ENCODE data around the gene CLP1. TPM values are rescaled to one million over a fixed set of nuclear protein-coding genes. Genes with fewer than 3 reads are reported as not detected.
"Not testable (repeated sequence)": the region's sequence is repeated elsewhere in the genome, so short reads cannot be mapped to it uniquely, and the experiment has no call there.

The CLP1 gene
- total RNA-seq, 1 donor from 2014 or later = 31.1 TPM

GRCh38 chr11:57700425-57700824 is 42.9 kb downstream of the CLP1 start:
- Mint-ChIP-seq H3K36me3 (ENCODE audit: low read depth, unreplicated experiment) (peaks cover 43% of the 10 kb centered on the region), H3K4me1 (ENCODE audit: unreplicated experiment) (no peaks in the 10 kb centered on the region), H3K4me3 (ENCODE audit: unreplicated experiment) (no peak overlapping the region), H3K27me3 (ENCODE audit: unreplicated experiment) (no peaks in the 10 kb centered on the region), H3K27ac (ENCODE audit: unreplicated experiment) (no peak overlapping the region), H3K9me3 (ENCODE audit: unreplicated experiment) (no peaks in the 10 kb centered on the region)
- no peak for TF ChIP-seq CTCF (IDR thresholded peaks at IDR 0.05; ENCODE audit: unreplicated experiment)
- no peak for DNase-seq (ENCODE audit: low spot score)

DNA sequence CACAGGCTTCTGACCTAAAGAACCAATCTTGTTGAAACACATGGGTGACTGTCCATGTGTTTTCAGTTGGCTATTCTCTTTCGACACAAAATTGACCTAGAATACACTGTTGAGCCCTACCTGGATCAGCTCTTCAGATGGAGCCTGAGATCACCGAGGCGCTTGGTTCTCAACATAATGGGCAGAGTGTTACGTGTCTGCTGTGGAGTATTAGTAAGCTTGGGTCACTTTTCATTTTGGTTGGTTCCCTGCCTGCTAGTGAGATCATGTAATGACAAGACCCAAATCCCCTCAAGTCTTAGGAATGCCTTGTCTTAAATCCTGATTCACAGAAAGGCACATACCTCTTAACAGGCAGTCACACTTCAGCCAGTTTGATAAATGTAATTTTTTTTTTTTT is 45.8 kb downstream of the CLP1 start:
- Mint-ChIP-seq H3K36me3 (ENCODE audit: low read depth, unreplicated experiment) (peaks cover 31% of the 10 kb centered on the region), H3K4me3 (ENCODE audit: unreplicated experiment) (no peak overlapping the region), H3K27me3 (ENCODE audit: unreplicated experiment) (no peaks in the 10 kb centered on the region), H3K27ac (ENCODE audit: unreplicated experiment) (no peak overlapping the region), H3K9me3 (ENCODE audit: unreplicated experiment) (no peaks in the 10 kb centered on the region), H3K4me1 (ENCODE audit: unreplicated experiment) (no peaks in the 10 kb centered on the region)
- TF ChIP-seq CTCF (IDR thresholded peaks at IDR 0.05; ENCODE audit: unreplicated experiment) = no peak
- DNase-seq (ENCODE audit: low spot score) = no peak

GRCh38 chr11:57704932-57705331 is 47.4 kb downstream of the CLP1 start:
- Mint-ChIP-seq H3K9me3 (ENCODE audit: unreplicated experiment) (no peaks in the 10 kb centered on the region), H3K27me3 (ENCODE audit: unreplicated experiment) (no peaks in the 10 kb centered on the region), H3K4me3 (ENCODE audit: unreplicated experiment) (no peak overlapping the region), H3K27ac (ENCODE audit: unreplicated experiment) (no peak overlapping the region), H3K36me3 (ENCODE audit: low read depth, unreplicated experiment) (peaks cover 17% of the 10 kb centered on the region), H3K4me1 (ENCODE audit: unreplicated experiment) (no peaks in the 10 kb centered on the region)
- no peak for TF ChIP-seq CTCF (IDR thresholded peaks at IDR 0.05; ENCODE audit: unreplicated experiment)
- no peak for DNase-seq (ENCODE audit: low spot score)

GRCh38 chr11:57705432-57705831 is 47.9 kb downstream of the CLP1 start:
- not testable (repeated sequence) for H3K9me3 Mint-ChIP-seq (ENCODE audit: unreplicated experiment); H3K27ac Mint-ChIP-seq (ENCODE audit: unreplicated experiment); H3K27me3 Mint-ChIP-seq (ENCODE audit: unreplicated experiment); DNase-seq (ENCODE audit: low spot score); H3K4me3 Mint-ChIP-seq (ENCODE audit: unreplicated experiment); H3K4me1 Mint-ChIP-seq (ENCODE audit: unreplicated experiment)
- peaks cover 18% of the 10 kb centered on the region for H3K36me3 Mint-ChIP-seq (ENCODE audit: low read depth, unreplicated experiment)

DNA sequence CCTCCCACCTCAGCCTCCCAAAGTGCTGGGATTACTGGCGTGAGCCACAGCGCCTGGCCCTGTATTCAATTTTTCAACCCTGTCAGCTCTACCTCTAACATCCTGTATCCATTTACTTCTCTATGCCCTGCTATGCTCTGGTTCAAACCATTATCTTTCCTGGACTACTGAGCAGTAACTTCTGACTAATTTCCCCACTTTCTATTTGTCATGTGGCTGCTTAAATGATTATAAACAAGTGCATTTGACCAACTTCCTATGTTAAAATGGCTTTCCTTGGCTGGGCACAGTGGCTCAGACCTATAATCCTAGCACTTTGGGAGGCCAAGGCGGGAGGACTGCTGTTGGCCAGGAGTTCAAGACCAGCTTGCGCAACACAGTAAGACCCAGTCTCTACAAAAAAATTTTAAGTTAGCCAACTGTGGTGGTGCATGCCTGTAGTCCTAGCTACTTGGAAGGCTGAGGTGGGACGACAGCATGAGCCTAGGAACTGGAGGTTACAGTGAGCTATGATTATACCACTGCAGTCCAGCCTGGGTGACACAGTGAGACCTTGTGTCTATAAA is 52.3 kb downstream of the CLP1 start:
- Mint-ChIP-seq H3K27ac (ENCODE audit: unreplicated experiment) (no peak overlapping the region), H3K4me3 (ENCODE audit: unreplicated experiment) (no peak overlapping the region), H3K9me3 (ENCODE audit: unreplicated experiment) (no peaks in the 10 kb centered on the region), H3K4me1 (ENCODE audit: unreplicated experiment) (peaks cover 25% of the 10 kb centered on the region), H3K27me3 (ENCODE audit: unreplicated experiment) (peaks cover 5% of the 10 kb centered on the region), H3K36me3 (ENCODE audit: low read depth, unreplicated experiment) (peaks cover 4% of the 10 kb centered on the region)
- no peak for DNase-seq (ENCODE audit: low spot score)
- TF ChIP-seq CTCF (IDR thresholded peaks at IDR 0.05; ENCODE audit: unreplicated experiment) = no peak

Small RNA genes lying within 50 kb of the gene (microRNA-seq; reads per million reads assigned to microRNA genes)
- 7,708 reads per million, percentile 98 among the genes with 10 or more reads in this experiment for gene MIR130A (ENCODE audit: unreplicated experiment)

Other genes with a start within 250 kb of the CLP1 start
- 17.5 TPM for gene SLC43A3, start 230.6 kb upstream of the CLP1 start, total RNA-seq (ENCODE audit: unreplicated experiment)
- gene RTN4RL2, start 197.2 kb upstream of the CLP1 start, total RNA-seq (ENCODE audit: unreplicated experiment) = 0.62 TPM
- 10.4 TPM for gene SLC43A1, start 142.1 kb upstream of the CLP1 start, total RNA-seq (ENCODE audit: unreplicated experiment)
- 60.2 TPM for gene TIMM10, start 127.0 kb upstream of the CLP1 start, total RNA-seq (ENCODE audit: unreplicated experiment)
- gene SMTNL1, start 120.2 kb upstream of the CLP1 start, total RNA-seq (ENCODE audit: unreplicated experiment) = 45.2 TPM
- gene UBE2L6, start 90.1 kb upstream of the CLP1 start, total RNA-seq (ENCODE audit: unreplicated experiment) = 56.2 TPM
- gene SERPING1, start 60.1 kb upstream of the CLP1 start, total RNA-seq (ENCODE audit: unreplicated experiment) = 347 TPM
- not detected for gene YPEL4, start 7.8 kb upstream of the CLP1 start, total RNA-seq (ENCODE audit: unreplicated experiment)
- gene ZDHHC5, start 10.4 kb downstream of the CLP1 start, total RNA-seq (ENCODE audit: unreplicated experiment) = 78.3 TPM
- gene MED19, start 54.5 kb downstream of the CLP1 start, total RNA-seq (ENCODE audit: unreplicated experiment) = 20.5 TPM
- 51.0 TPM for gene TMX2, start 54.8 kb downstream of the CLP1 start, total RNA-seq (ENCODE audit: unreplicated experiment)
- gene SELENOH, start 83.7 kb downstream of the CLP1 start, total RNA-seq (ENCODE audit: unreplicated experiment) = 210 TPM
- gene BTBD18, start 94.1 kb downstream of the CLP1 start, total RNA-seq (ENCODE audit: unreplicated experiment) = not detected
- gene CTNND1, start 104.0 kb downstream of the CLP1 start, total RNA-seq (ENCODE audit: unreplicated experiment) = 350 TPM

Measured in endothelial cell (in vitro differentiated cells).